NCI-H146 treated with DMSO at 0.1 percent for 48 hours (cell line): ENCODE results near the gene RNU6-1.
A peak's percentile ranks its signal among the peaks of the same experiment; 100 is the strongest.

Experiments used
- DNase-seq: peaks from one replicate; lab custom pipeline; 2025; ENCODE audit not compliant: unreplicated experiment; lab: John Stamatoyannopoulos, UW

The RNU6-1 gene

DNA sequence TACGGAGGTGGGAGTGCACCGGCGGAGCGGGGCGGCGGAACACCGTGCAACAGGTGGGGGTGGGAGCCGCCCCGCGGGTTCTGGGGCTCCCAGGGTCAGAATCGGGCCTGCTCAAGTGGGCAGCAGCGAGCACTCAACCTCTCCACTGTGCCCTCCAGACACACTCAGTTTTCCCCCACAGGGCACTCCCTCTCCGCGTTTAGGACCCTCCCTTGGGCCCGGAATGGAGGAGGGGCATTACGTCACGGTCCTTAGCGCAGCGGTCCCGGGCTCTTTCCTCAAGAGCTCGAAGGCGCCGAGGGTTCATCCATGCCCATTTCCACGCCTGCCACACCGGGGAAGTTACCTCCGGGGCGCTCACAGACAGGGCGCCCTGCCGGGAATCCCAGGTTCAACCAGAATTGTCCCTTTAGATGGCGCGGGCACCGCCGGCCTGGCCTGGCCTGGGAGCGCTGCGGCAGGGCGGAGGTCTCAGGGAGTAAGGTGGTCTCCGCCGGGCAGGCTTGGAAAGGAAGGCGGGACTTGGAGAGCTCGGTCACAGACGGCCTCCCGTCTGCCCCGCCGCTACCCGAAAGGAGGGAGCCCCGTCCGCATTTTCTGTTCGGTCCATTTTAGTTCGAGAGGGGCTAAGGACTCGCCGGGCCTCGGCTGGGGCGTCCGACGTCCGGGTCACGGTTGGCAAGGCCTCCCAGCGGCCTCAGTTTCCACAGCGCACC lies 5.1 kb downstream of the RNU6-1 start:
- no peak for DNase-seq

- DNase-seq, result no peak
Measured at GRCh38 chr15:67833710-67834511, 5.9 kb downstream of the RNU6-1 start.

DNA sequence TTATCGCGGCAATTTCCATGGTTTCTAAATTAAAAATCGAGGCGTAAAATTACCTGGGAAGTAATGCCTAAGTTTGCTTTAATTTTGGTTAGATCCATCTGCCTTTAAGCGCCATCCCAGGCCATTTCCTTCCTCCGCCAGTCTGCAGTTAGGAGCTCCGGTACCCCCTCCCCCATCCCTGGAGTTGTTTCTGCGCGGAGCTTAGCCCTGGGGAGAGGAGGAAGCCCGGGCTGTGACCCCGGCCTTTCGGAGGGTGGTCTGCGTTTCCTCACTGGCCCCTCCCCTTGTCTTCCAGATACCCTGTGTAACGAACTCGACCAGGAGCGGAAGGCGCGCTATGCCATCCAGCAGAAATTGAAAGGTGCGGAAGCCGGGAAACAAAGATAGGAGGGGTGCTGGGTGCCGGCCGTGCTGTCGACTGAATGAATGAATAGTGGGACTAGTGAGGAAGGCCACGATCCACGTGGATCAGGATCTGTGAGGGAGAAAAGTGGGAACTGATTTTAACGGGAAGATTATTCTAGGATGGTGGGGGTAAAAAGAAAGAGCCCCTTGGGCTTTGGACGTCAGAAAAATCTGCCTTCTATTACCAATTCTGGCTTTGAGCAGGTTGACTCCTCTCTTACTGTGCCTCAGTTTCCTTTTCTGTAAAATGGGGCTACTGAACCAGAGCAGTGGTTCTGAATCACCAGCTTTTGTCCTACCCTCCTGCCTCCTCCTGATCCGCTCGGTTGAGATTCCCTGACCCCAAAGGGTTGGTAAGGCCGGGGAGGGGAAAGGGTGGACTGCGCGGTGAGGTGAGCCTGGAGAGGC lies 6.7 kb downstream of the RNU6-1 start:
- DNase-seq, result no peak

GRCh38 chr15:67832031-67832551 lies 7.8 kb downstream of the RNU6-1 start:
- DNase-seq, result no peak

- no peak for DNase-seq
Measured at GRCh38 chr15:67831363-67831762, 8.5 kb downstream of the RNU6-1 start.

DNA sequence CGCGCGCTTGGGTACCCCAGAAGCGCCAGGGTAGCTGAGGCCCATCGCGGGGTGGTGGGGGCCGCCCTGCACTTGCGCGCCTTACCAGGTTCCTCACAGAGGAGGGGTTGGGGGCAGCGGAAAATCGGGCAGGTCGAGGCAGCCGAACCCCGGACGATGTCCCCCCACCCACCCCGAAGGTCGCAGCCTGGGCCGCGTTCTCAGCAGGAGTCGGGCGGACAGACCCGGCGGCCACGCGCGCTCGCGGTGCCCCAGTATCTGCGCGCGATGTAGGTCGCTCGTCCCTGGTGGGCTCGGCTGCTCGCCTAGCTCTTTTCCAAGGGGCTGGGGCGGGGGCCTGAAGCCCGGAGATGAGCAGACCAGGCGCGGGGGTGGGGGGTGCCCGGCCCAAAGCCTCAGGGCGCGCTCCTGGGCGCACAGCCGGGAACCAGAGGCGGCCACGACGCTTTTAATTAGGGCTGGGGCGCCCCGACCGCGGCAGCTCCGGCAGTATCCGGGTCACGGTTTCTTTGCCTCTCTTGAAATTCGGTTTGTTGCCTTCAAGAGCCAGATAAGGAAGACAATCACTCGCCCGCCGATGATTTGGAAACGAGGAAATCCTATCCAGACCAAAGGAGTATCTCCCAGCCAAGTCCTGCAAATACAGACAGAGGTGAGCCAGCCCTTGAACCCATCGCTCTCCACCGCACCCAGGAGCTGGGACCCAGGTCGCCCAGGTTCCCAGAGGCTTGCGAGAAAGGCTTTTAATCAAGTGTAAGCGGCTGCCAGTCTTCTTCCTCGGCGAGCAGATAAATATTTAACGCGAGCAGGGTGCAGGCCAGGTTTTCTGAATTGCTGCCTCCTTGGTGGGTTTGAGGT lies 10.0 kb downstream of the RNU6-1 start:
- no peak for DNase-seq

DNA sequence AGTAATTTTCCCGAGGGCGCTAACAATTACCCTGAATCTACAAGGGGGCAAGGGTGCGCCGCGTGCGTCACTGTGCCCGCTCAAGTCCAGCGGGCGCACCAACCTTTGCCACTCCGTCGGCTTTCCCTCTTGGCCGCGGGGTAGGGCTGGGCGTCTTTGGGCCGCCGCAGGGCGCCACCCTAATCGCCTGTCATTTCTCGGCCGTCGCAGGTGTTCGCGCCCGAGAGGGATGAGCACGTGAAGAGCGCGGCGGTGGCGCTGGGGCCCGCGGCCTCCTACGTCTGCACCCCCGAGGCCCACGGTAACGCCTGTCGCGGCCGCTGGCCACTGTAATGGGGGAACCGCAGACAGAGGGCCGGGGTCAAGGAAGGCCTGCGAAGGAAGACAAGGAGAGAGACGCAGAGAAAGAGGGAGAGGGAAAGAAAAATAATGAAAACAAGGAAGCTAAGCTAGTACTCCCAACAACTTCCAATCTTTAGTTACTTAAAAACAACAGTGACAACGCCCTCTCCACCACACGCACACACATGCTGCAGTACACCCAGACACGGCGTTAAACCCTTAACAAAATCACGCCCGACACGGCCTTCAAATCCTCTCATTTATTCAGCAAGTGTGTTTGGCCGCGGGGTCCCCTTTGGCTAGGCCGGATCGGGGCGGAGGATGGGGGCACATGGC lies 10.7 kb downstream of the RNU6-1 start:
- no peak for DNase-seq

DNA sequence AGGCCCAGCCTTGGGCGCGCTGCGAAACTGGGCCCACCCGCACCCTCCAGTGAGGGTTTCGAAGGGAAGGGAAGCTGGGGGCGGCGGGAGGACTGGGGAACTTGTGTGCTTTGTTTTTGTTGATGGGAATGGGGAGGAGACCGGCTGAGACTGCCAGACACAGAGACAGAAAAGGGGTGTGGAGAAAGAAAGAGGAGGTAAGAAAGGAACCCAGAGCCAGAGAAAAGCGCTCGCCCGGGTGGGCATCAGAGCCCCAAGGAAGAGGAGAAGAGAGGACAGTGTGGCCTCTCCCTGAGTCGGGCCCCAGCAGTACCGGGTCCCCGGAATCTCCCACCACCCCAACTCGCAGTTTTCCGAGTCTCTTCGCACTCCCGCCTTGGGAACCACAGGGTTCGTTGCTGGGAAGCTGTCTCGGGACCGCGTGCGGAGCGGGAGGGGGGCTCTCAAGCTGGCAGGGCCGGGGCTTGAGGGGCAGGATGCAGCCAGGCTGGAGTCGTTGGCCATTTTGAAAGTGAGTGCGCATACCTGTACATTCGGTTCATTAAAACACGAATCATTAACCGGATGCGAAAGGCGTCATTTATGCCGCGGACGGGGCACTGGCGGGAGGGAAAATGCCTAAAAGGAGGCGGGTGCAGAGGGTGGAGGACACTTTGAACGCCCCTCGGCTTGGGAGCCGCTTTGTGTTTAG lies 11.4 kb downstream of the RNU6-1 start:
- DNase-seq, result no peak

DNA sequence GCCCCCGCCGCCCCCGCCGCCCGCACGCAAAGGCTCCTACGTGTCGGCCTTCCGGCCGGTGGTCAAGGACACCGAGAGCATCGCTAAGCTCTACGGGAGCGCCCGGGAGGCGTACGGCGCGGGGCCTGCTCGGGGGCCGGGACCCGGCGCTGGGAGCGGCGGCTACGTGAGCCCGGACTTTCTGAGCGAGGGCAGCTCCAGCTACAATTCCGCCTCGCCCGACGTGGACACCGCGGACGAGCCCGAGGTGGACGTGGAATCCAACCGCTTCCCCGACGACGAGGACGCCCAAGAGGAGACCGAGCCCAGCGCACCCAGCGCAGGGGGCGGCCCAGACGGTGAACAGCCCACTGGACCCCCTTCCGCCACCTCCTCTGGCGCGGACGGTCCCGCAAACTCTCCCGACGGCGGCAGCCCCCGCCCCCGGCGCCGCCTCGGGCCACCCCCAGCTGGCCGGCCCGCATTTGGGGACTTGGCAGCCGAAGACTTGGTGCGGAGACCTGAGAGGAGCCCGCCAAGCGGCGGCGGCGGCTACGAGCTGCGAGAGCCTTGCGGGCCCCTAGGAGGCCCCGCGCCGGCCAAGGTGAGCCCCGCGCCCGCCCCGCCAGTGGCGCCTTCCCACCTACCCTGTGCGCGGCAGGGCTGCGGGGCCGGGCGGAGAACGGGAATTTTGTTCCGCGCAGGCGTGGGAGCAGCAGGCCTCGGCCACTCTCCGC lies 12.1 kb downstream of the RNU6-1 start:
- DNase-seq, result no peak

- DNase-seq, result no peak
Measured at GRCh38 chr15:67826717-67827561, 12.9 kb downstream of the RNU6-1 start.

- DNase-seq, result no peak
Measured at GRCh38 chr15:67825881-67826716, 13.7 kb downstream of the RNU6-1 start.

GRCh38 chr15:67824976-67825880 lies 14.6 kb downstream of the RNU6-1 start, which contains the start of gene SKOR1:
Gene SKOR1, plus strand, starts transcription at chr15:67825509. Its CDS starts 94 bp downstream, at chr15:67825603.
- DNase-seq, result no peak

DNA sequence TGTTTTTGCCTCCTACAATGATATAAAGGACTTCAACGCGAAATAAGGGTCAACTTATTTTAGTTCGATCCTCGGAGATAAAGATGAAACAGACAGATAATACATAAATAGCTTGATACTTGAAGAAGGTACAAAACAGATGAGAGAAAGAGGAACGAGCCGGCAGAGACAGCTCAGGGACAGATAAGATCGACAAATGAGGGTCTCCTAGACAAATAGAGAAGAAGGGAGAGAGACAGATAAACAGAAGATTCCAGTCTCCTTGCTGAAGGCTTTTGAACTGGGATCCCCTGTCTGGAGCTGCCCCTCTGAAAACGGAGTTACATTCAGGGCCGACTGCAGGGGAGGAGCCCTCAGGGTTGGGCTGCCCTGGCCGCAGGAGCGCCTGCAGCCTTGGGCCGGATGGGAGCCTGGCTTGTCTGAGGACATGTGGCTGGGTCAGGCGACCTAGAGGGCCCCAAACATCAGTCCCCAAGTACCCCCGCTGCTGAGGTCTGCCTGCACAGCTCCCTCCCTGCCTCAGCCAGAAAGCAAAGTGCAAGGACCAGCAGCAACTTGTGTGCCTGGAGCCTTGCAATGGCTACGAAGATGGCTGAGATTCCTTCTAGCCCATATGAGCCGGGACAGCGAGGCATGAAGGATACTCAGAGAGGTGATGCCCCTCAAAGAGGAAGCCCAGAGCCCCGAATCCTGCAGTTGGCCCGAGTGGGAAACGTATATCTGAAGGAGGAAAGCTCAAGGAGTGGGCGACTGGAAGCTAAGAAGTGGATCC lies 15.5 kb downstream of the RNU6-1 start:
- DNase-seq, result no peak

GRCh38 chr15:67823314-67824196 lies 16.3 kb downstream of the RNU6-1 start:
- DNase-seq, result peak; percentile 41
